Ecto neural progenitor cell (in vitro differentiated cells): ENCODE measurements around the gene NEDD8.

ENCODE experiments used
- DNase-seq: peaks from one replicate; pipeline ENCODE4 v3.0.0-alpha.2; 2018; ENCODE audit warnings: low spot score

The NEDD8 gene

GRCh38 chr14:24263848-24264247, 31.7 kb upstream of the NEDD8 start:
- no peak for DNase-seq

GRCh38 chr14:24262821-24263733, 30.9 kb upstream of the NEDD8 start, which contains the start of gene TGM1:
Gene TGM1 (minus strand): TSS chr14:24263177. CDS start chr14:24262352, 825 bp downstream.
- DNase-seq, result no peak

- DNase-seq, result no peak
These were observed 29.8 kb upstream of the NEDD8 start for GRCh38 chr14:24261969-24262327.

GRCh38 chr14:24261256-24261968, 29.2 kb upstream of the NEDD8 start:
- no peak for DNase-seq

GRCh38 chr14:24260780-24261157, 28.6 kb upstream of the NEDD8 start:
- DNase-seq, result no peak

- no peak for DNase-seq
These were observed 28.0 kb upstream of the NEDD8 start for GRCh38 chr14:24260026-24260779.

- no peak for DNase-seq
These were observed 27.3 kb upstream of the NEDD8 start for GRCh38 chr14:24259282-24260025.

GRCh38 chr14:24258548-24259265, 26.5 kb upstream of the NEDD8 start:
- no peak for DNase-seq

- DNase-seq, result no peak
These were observed 26.0 kb upstream of the NEDD8 start for GRCh38 chr14:24258119-24258518.

- no peak for DNase-seq
These were observed 24.8 kb upstream of the NEDD8 start for GRCh38 chr14:24256960-24257359.

GRCh38 chr14:24255931-24256711, 24.0 kb upstream of the NEDD8 start:
- DNase-seq, result no peak

- no peak for DNase-seq
These were observed 23.3 kb upstream of the NEDD8 start for GRCh38 chr14:24255438-24255837.

GRCh38 chr14:24254630-24255392, 22.6 kb upstream of the NEDD8 start:
- no peak for DNase-seq

- DNase-seq, result no peak
These were observed 21.8 kb upstream of the NEDD8 start for GRCh38 chr14:24253936-24254335.

- DNase-seq, result no peak
These were observed 20.3 kb upstream of the NEDD8 start for GRCh38 chr14:24252289-24253124.

GRCh38 chr14:24251880-24252288, 19.7 kb upstream of the NEDD8 start:
- no peak for DNase-seq

- DNase-seq, result no peak
These were observed 18.2 kb upstream of the NEDD8 start for GRCh38 chr14:24250354-24250753.

GRCh38 chr14:24249230-24250021, 17.3 kb upstream of the NEDD8 start:
- no peak for DNase-seq
